H9 (cell line): ENCODE data around the gene MRPL28. TPM values are rescaled to one million over a fixed set of nuclear protein-coding genes. Genes with fewer than 3 reads are reported as not detected.

Source experiments
- DNase-seq: peaks from one replicate; pipeline ENCODE4 v3.0.0-alpha.2; 2017
- H2AFZ ChIP-seq: one replicate; pipeline ENCODE4 v1.6.1; 2013; ENCODE audit warnings: mild to moderate bottlenecking, low read length, control low read depth, moderate library complexity
- H2AK5ac ChIP-seq: 2 replicates; pipeline ENCODE4 v1.6.1; 2013; ENCODE audit warnings: low read length, control low read depth, mixed read lengths; ENCODE audit not compliant: insufficient read length
- H2BK120ac ChIP-seq: one replicate; pipeline ENCODE4 v1.6.1; 2013; ENCODE audit warnings: low read depth, mild to moderate bottlenecking, low read length, control low read depth, inconsistent platforms; ENCODE audit not compliant: poor library complexity, severe bottlenecking
- H2BK12ac ChIP-seq: 2 replicates; pipeline ENCODE4 v1.6.1; 2013; ENCODE audit warnings: low read length, control low read depth, mixed read lengths, low read depth; ENCODE audit not compliant: insufficient read length
- H2BK15ac ChIP-seq: 2 replicates; pipeline ENCODE4 v1.6.1; 2013; ENCODE audit warnings: low read depth, low read length, control low read depth
- H2BK20ac ChIP-seq: one replicate; pipeline ENCODE4 v1.6.1; 2013; ENCODE audit warnings: low read depth, mild to moderate bottlenecking, low read length, control low read depth, inconsistent platforms; ENCODE audit not compliant: poor library complexity, severe bottlenecking
- H2BK5ac ChIP-seq: 2 replicates; pipeline ENCODE4 v1.6.1; 2013; ENCODE audit warnings: low read length, control low read depth, mixed read lengths; ENCODE audit not compliant: insufficient read length
- H3K14ac ChIP-seq: 2 replicates; pipeline ENCODE4 v1.6.1; 2013; ENCODE audit warnings: low read length, control low read depth; ENCODE audit not compliant: insufficient read depth
- H3K18ac ChIP-seq: 2 replicates; pipeline ENCODE4 v1.6.1; 2013; ENCODE audit warnings: low read depth, mild to moderate bottlenecking, mixed read lengths, low read length, control low read depth; ENCODE audit not compliant: insufficient read length
- H3K23ac ChIP-seq: 2 replicates; pipeline ENCODE4 v1.6.1; 2013; ENCODE audit warnings: low read length, control low read depth, mixed read lengths, low read depth; ENCODE audit not compliant: insufficient read length
- H3K23me2 ChIP-seq: 2 replicates; pipeline ENCODE4 v1.6.1; 2013; ENCODE audit warnings: low read depth, mild to moderate bottlenecking, mixed read lengths, low read length, control low read depth; ENCODE audit not compliant: insufficient read length, poor library complexity, severe bottlenecking
- H3K27ac ChIP-seq: 2 replicates; pipeline ENCODE4 v1.5.1; 2013; ENCODE audit warnings: low read length, control low read depth, mixed read lengths, low read depth; ENCODE audit not compliant: insufficient read length
- H3K27me3 ChIP-seq: 2 replicates; pipeline ENCODE4 v1.6.1; 2013; ENCODE audit warnings: low read length, control low read depth, inconsistent platforms; ENCODE audit not compliant: insufficient read depth
- H3K4ac ChIP-seq: 2 replicates; pipeline ENCODE4 v1.6.1; 2013; ENCODE audit warnings: low read depth, mild to moderate bottlenecking, control low read depth, inconsistent platforms, low read length, moderate library complexity
- H3K4me1 ChIP-seq: 2 replicates; pipeline ENCODE4 v1.6.1; 2013; ENCODE audit warnings: low read length, control low read depth, inconsistent platforms; ENCODE audit not compliant: insufficient read depth
- H3K4me2 ChIP-seq: 2 replicates; pipeline ENCODE4 v1.6.1; 2013; ENCODE audit warnings: low read length, control low read depth, mixed read lengths; ENCODE audit not compliant: insufficient read length, insufficient read depth
- H3K56ac ChIP-seq: 2 replicates; pipeline ENCODE4 v1.6.1; 2013; ENCODE audit warnings: low read depth, mild to moderate bottlenecking, mixed read lengths, low read length, control low read depth; ENCODE audit not compliant: insufficient read length
- H3K79me1 ChIP-seq: 2 replicates; pipeline ENCODE4 v1.6.1; 2013; ENCODE audit warnings: low read depth, mild to moderate bottlenecking, moderate library complexity, low read length, control low read depth, inconsistent platforms; ENCODE audit not compliant: insufficient read depth, poor library complexity, severe bottlenecking
- H3K79me2 ChIP-seq: 2 replicates; pipeline ENCODE4 v1.6.1; 2013; ENCODE audit warnings: low read length, control low read depth, inconsistent platforms; ENCODE audit not compliant: insufficient read depth
- H3K9ac ChIP-seq: 2 replicates; pipeline ENCODE4 v1.6.1; 2013; ENCODE audit warnings: low read length, control low read depth, mixed read lengths; ENCODE audit not compliant: insufficient read length; ENCODE audit errors: extremely low read depth
- H3K9me3 ChIP-seq: one replicate; pipeline ENCODE4 v1.6.1; 2013; ENCODE audit warnings: low read depth, low read length, inconsistent platforms; ENCODE audit not compliant: control insufficient read depth
- H3T11ph ChIP-seq: one replicate; pipeline ENCODE4 v1.6.1; 2013; ENCODE audit warnings: mild to moderate bottlenecking, low read length, control low read depth, inconsistent platforms
- H4K20me1 ChIP-seq: one replicate; pipeline ENCODE4 v1.6.1; 2013; ENCODE audit not compliant: control insufficient read depth, insufficient read length, insufficient read depth
- H4K5ac ChIP-seq: 2 replicates; pipeline ENCODE4 v1.6.1; 2013; ENCODE audit warnings: low read depth, mild to moderate bottlenecking, mixed read lengths, low read length, control low read depth; ENCODE audit not compliant: insufficient read length
- H4K8ac ChIP-seq: replicated peaks from 2 replicates; pipeline ENCODE4 v1.6.1; 2013; ENCODE audit warnings: low read length, control low read depth, mixed read lengths, low read depth; ENCODE audit not compliant: insufficient read length
- H4K91ac ChIP-seq: 2 replicates; pipeline ENCODE4 v1.6.1; 2013; ENCODE audit warnings: low read depth, mild to moderate bottlenecking, moderate library complexity, mixed read lengths, low read length, control low read depth; ENCODE audit not compliant: insufficient read length
- H3K27ac Mint-ChIP-seq, 3 experiments: 2 replicates in 2 of 3; 3 replicates in 1 of 3; pipeline ENCODE4 v1.8.0; 2020 to 2021; ENCODE audit warnings: mixed read lengths in 3 of 3, mild to moderate bottlenecking in 1 of 3, moderate library complexity in 1 of 3
- H3K27me3 Mint-ChIP-seq: 2 replicates; pipeline ENCODE4 v1.8.0; 2021; ENCODE audit warnings: low read depth, mild to moderate bottlenecking, moderate library complexity, mixed read lengths
- H3K36me3 Mint-ChIP-seq, 3 experiments: 2 replicates in 2 of 3; 3 replicates in 1 of 3; pipeline ENCODE4 v1.8.0; 2020 to 2021; ENCODE audit warnings: low read depth in 3 of 3, mixed read lengths in 3 of 3; ENCODE audit not compliant: insufficient read depth in 1 of 3
- H3K4me1 Mint-ChIP-seq, 2 experiments: 2 replicates each; pipeline ENCODE4 v1.8.0; 2020; ENCODE audit warnings: mixed read lengths in 2 of 2
- H3K4me3 Mint-ChIP-seq, 2 experiments: 2 replicates in 1 of 2; 3 replicates in 1 of 2; pipeline ENCODE4 v1.8.0; 2020 to 2021; ENCODE audit warnings: mild to moderate bottlenecking in 2 of 2, mixed read lengths in 2 of 2, moderate library complexity in 1 of 2
- H3K9me3 Mint-ChIP-seq, 2 experiments: 2 replicates in 1 of 2; 3 replicates in 1 of 2; pipeline ENCODE4 v1.8.0; 2020; ENCODE audit warnings: mild to moderate bottlenecking in 2 of 2, mixed read lengths in 2 of 2, moderate library complexity in 1 of 2
- WGBS: extraction: QIAGEN DNeasy Blood & Tissue Kit; methylation state at CpG from one replicate; pipeline ENCODE4 v1.1.7; 2013; ENCODE audit warnings: missing lambda C conversion rate, low lambda C conversion rate, mixed read lengths; ENCODE audit not compliant: insufficient read length; ENCODE audit errors: extremely low coverage; 5-methylcytosine and 5-hydroxymethylcytosine counted together
- total RNA-seq: library from RNA; stranded (reverse); gene quantifications from 2 replicates; pipeline ENCODE4 v1.2.1, GENCODE V29; 2021
- TF ChIP-seq, protein P1 (sequence below): fragments of 200-600 bp; sonication (generic); conservative IDR thresholded peaks from 3 replicates; pipeline ENCODE4 v1.8.0; 2021; ENCODE audit warnings: antibody characterized with exemption, mild to moderate bottlenecking

The MRPL28 gene
- total RNA-seq, 1 experiment from 2014 or later = 154 TPM

DNA sequence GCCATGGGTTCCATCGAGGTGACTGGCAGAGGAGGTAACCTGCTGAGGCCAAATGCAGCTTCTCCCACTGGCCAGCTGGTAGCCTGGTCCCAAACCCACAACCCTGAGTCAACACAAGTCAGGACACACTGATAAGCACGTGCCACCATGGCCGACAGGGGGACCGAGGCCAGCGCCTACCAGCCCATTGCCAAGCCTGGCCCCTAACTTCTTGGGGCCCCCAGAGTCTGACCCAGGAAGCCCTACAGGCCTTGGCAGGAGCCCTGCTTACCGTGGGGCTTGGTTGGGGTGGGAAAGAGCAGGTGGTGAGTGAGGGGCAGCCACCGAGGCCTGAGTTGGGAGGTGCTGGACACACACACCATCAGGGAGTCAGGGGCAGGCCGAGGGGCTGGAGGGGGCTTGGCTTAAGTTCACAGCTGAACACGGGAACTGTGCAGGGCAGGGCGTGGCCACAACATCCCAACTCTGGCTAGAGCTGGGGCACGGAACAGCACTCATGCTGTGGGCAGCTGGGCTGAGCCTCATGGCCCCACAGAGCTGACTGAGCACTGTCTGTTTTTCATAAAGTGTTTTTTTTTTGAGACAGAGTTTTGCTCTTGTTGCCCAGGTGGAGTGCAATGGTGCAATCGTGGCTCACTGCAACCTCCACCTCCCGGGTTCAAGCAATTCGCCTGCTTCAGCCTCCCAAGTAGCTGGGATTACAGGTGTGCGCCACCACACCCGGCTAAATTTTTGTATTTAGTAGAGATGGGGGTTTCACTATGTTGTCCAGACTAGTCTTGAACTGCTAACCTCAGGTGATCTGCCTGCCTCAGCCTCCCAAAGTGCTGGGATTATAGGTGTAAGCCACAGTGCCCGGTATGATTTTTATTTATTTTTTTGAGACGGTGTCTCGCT is 5.5 kb downstream of the MRPL28 start:
- H4K5ac ChIP-seq = no peak overlapping the region
- no peak overlapping the region for H2BK12ac ChIP-seq
- H2BK5ac ChIP-seq = no peak overlapping the region
- no peak overlapping the region for H3T11ph ChIP-seq
- no peak overlapping the region for H3K23ac ChIP-seq
- no peak for DNase-seq
- Mint-ChIP-seq H3K9me3 (no peaks in the 10 kb centered on the region), H3K27me3 (peaks cover 9% of the 10 kb centered on the region), H3K4me1 (peaks cover 8 to 18% of the 10 kb centered on the region in 2 experiments; a peak in 3 of 4 replicates), H3K36me3 (peaks cover 3 to 29% (median 29%) of the 10 kb centered on the region in 3 experiments; a peak in 6 of 7 replicates), H3K4me3 (no peak overlapping the region), H3K27ac (no peak overlapping the region; a peak in 1 of 7 replicates)
- H2BK15ac ChIP-seq = no peak overlapping the region
- no peak overlapping the region for H3K4ac ChIP-seq
- no peak overlapping the region; the same call in 1 of the 2 replicates for H3K14ac ChIP-seq
- no peak overlapping the region for H2AK5ac ChIP-seq
- no peaks in the 10 kb centered on the region for H3K79me2 ChIP-seq
- no peak overlapping the region for H2BK20ac ChIP-seq
- H3K79me1 ChIP-seq = no peaks in the 10 kb centered on the region
- no CpG with 5 or more reads among the region's 19 CpGs for WGBS
- H3K4me2 ChIP-seq = no peak overlapping the region
- no peak overlapping the region for H3K27ac ChIP-seq
- H3K18ac ChIP-seq = no peak overlapping the region
- no peak overlapping the region for H3K56ac ChIP-seq
- TF ChIP-seq, protein P1, sequence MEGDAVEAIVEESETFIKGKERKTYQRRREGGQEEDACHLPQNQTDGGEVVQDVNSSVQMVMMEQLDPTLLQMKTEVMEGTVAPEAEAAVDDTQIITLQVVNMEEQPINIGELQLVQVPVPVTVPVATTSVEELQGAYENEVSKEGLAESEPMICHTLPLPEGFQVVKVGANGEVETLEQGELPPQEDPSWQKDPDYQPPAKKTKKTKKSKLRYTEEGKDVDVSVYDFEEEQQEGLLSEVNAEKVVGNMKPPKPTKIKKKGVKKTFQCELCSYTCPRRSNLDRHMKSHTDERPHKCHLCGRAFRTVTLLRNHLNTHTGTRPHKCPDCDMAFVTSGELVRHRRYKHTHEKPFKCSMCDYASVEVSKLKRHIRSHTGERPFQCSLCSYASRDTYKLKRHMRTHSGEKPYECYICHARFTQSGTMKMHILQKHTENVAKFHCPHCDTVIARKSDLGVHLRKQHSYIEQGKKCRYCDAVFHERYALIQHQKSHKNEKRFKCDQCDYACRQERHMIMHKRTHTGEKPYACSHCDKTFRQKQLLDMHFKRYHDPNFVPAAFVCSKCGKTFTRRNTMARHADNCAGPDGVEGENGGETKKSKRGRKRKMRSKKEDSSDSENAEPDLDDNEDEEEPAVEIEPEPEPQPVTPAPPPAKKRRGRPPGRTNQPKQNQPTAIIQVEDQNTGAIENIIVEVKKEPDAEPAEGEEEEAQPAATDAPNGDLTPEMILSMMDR = 0 out of 3 replicates have a peak, but pooled peaks have one; percentile 10
- H4K91ac ChIP-seq = no peak overlapping the region
- H3K9ac ChIP-seq = no peak overlapping the region
- H3K9me3 ChIP-seq = no peaks in the 10 kb centered on the region
- H2BK120ac ChIP-seq = no peak overlapping the region
- H3K23me2 ChIP-seq = no peaks in the 10 kb centered on the region
- no peaks in the 10 kb centered on the region for H3K4me1 ChIP-seq
- H2AFZ ChIP-seq = no peak overlapping the region
- no peak overlapping the region for H4K8ac ChIP-seq
- H3K27me3 ChIP-seq = no peaks in the 10 kb centered on the region
- no peaks in the 10 kb centered on the region for H4K20me1 ChIP-seq
